ENCODE results near the gene PSMG4.

- no peak for TF ChIP-seq CTCF (IDR thresholded peaks at IDR 0.05; ENCODE audit: low read depth, low read length, poor library complexity, severe bottlenecking)
- TF ChIP-seq EZH2phosphoT487 (IDR thresholded peaks at IDR 0.05; ENCODE audit: borderline replicate concordance, low read length): no peak
Measured at GRCh38 chr6:3273707-3274521, 15.2 kb downstream of the PSMG4 start.
